ENCODE measurements around the gene MAGI2.
A peak's percentile ranks its signal among the peaks of the same experiment; 100 is the strongest.

Gene MAGI2

DNA sequence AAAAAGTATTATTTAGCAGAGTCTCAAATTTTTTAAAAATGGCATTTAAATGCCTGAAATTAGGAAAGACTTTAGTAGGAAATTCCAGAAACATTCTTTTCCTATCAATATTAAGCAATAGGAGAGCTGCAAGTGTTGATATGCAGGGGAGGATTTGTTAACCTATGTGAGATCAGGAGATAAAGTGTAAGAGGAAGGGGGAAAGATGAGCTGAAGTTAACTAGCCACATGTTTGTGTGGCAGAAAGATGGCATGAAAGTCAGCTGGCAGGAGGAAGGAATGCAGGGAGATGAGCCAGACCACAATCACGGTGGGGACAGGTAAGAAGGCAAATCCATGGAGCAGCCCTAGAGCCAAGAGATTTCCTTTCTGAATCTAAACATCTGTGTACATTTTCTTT lies 303.6 kb downstream of the MAGI2 start:
- peaks cover 31% of the 10 kb centered on the region for H3K4me1 ChIP-seq (ENCODE audit: control insufficient read depth, insufficient read depth, low read length)
- DNase-seq (ENCODE audit: low read depth) = peak; percentile 4
- H3K27me3 ChIP-seq (replicated peaks; ENCODE audit: control insufficient read depth, insufficient read depth, low read length) = no peaks in the 10 kb centered on the region
- no peaks in the 10 kb centered on the region for H3K36me3 ChIP-seq (ENCODE audit: control insufficient read depth, insufficient read depth, low read length, severe bottlenecking)
- H3K9me3 ChIP-seq (ENCODE audit: control insufficient read depth, low read length) = no peaks in the 10 kb centered on the region
- no peak overlapping the region for H3K9ac ChIP-seq (ENCODE audit: low read length)
- peak overlapping the region; percentile 56 for H3K4me3 ChIP-seq (ENCODE audit: low read length)

DNA sequence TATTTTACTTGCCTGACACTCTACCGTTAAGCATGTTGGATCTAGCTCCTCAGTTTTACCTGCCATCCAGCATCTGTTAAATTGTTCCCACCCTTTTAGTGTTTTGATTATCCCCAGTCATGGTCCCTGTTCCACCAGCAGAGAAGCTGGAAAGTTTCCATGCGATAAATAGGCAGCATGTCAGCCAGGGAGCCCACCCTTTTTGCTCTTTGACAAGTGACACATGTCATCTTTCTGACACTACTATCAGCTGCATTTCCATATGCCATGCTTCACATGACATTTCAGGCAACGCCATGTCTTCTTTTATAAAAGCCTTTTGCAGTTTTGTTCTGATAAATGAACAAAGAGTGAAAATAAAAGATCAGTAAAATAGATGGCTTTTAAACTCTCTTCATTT lies 310.8 kb downstream of the MAGI2 start:
- Histone ChIP-seq H3K4me3 (ENCODE audit: low read length) (no peak overlapping the region), H3K4me1 (ENCODE audit: control insufficient read depth, insufficient read depth, low read length) (peaks cover 11% of the 10 kb centered on the region), H3K27me3 (replicated peaks; ENCODE audit: control insufficient read depth, insufficient read depth, low read length) (no peaks in the 10 kb centered on the region), H3K36me3 (ENCODE audit: control insufficient read depth, insufficient read depth, low read length, severe bottlenecking) (no peaks in the 10 kb centered on the region), H3K9ac (ENCODE audit: low read length) (no peak overlapping the region), H3K9me3 (ENCODE audit: control insufficient read depth, low read length) (no peaks in the 10 kb centered on the region)
- no peak for DNase-seq (ENCODE audit: low read depth)

DNA sequence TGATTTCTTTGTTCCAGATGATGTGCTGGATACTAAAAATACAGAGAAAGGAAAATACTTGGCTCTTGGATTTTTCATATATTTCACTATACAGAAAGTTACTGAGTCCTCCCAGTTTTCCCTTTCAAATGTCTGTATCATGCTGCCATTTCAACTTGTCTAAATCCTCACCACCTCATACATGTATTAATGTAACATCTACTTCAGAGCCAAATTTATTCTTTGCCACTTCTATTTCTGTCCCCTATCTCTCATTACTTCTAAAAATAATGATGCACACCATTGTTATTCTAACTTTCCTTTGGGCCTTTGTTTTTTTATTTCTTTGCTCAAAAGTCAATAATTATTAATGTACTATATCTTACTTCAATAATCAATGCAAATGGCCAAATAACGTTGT lies 312.2 kb downstream of the MAGI2 start:
- Histone ChIP-seq H3K27me3 (replicated peaks; ENCODE audit: control insufficient read depth, insufficient read depth, low read length) (no peaks in the 10 kb centered on the region), H3K9ac (ENCODE audit: low read length) (no peak overlapping the region), H3K36me3 (ENCODE audit: control insufficient read depth, insufficient read depth, low read length, severe bottlenecking) (no peaks in the 10 kb centered on the region), H3K4me1 (ENCODE audit: control insufficient read depth, insufficient read depth, low read length) (peaks cover 11% of the 10 kb centered on the region), H3K4me3 (ENCODE audit: low read length) (no peak overlapping the region), H3K9me3 (ENCODE audit: control insufficient read depth, low read length) (no peaks in the 10 kb centered on the region)
- no peak for DNase-seq (ENCODE audit: low read depth)

DNA sequence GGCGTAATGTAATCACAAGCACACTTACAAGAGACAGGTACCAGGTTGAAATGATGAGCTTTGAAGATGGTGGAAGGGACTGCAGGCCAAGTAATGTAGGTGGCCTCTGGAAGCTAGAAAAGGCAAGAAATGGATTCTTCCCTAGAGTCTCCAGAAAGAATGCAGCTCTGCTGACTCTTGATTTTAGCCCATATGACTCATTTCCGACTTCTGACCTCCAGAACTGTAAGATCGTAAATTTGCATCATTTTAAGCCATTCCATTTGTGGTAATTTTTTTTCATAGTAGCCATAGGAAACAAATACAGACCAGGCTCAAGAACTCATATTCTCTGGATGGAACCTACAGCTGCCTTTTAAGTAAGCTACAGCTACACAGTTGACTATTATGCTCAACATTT lies 315.5 kb downstream of the MAGI2 start:
- Histone ChIP-seq H3K4me3 (ENCODE audit: low read length) (no peak overlapping the region), H3K4me1 (ENCODE audit: control insufficient read depth, insufficient read depth, low read length) (no peaks in the 10 kb centered on the region), H3K9me3 (ENCODE audit: control insufficient read depth, low read length) (no peaks in the 10 kb centered on the region), H3K36me3 (ENCODE audit: control insufficient read depth, insufficient read depth, low read length, severe bottlenecking) (no peaks in the 10 kb centered on the region), H3K9ac (ENCODE audit: low read length) (no peak overlapping the region), H3K27me3 (replicated peaks; ENCODE audit: control insufficient read depth, insufficient read depth, low read length) (no peaks in the 10 kb centered on the region)
- DNase-seq (ENCODE audit: low read depth) = no peak

DNA sequence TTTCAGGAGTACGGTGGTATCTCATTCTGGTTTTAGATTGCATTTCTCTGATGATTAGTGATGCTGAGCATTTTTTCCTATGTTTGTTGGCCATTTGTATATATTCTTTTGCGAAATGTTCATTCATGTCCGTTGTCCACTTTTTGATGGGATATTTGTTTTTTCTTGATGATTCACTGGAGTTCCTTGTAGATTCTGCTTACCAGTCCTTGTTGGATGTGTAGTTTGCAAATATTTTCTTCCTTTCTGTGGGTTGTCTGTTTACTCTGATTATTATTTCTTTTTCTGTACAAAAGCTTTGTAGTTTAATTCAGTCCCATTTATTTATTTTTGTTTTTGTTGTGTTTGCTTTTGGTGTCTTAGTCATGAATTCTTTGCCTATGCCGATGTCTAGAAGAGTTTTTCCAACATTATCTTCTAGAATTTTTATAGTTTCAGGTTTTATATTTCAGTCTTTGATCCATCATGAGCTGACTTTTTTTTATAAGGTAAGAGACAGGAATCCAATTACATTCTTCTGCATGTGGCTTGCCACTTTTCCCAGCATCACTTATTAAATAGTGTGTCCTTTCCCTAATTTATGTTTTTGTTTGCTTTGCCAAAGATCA lies 320.5 kb downstream of the MAGI2 start:
- H3K9me3 ChIP-seq (ENCODE audit: control insufficient read depth, low read length) = no peaks in the 10 kb centered on the region
- H3K27me3 ChIP-seq (replicated peaks; ENCODE audit: control insufficient read depth, insufficient read depth, low read length) = no peaks in the 10 kb centered on the region
- no peaks in the 10 kb centered on the region for H3K36me3 ChIP-seq (ENCODE audit: control insufficient read depth, insufficient read depth, low read length, severe bottlenecking)
- no peak overlapping the region for H3K9ac ChIP-seq (ENCODE audit: low read length)
- H3K4me1 ChIP-seq (ENCODE audit: control insufficient read depth, insufficient read depth, low read length) = no peaks in the 10 kb centered on the region
- H3K4me3 ChIP-seq (ENCODE audit: low read length) = no peak overlapping the region
- DNase-seq (ENCODE audit: low read depth) = no peak

DNA sequence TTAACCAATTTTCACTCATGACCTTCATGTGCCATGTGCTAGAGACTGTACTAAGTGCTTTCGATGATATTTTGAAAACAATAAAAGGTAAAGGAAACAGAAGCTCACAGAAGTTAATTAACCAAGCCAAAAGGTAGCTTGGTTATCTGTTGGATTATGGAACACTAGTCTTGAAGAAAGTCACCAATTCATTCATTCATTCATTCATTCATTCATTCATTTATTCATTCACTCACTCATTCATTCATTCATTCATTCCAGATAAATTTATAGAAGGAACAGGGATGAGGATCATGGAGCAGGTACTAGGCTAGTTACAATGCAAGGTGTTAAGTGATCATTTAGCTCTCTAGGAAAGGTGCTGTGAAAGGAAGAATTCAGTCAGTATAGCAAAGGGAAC lies 322.8 kb downstream of the MAGI2 start:
- DNase-seq (ENCODE audit: low read depth) = no peak

DNA sequence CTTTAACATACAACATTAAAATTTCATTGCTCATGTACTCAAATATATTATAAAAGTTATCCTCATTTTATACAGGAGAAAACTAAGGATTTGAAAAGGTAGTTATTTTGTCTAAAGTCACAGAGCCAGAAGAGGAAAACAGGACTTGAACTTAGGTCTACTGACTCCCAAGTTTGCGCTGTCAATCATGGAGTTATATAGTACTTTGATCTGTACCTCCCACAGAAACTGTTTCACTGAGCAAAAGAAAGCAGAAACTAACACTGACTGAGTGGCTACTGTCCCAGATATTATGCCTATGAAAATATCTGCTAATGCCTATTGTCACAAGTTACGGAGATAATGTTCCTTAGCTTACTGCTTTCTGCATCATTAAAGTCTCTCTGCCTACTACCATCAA lies 329.1 kb downstream of the MAGI2 start:
- Histone ChIP-seq H3K27me3 (replicated peaks; ENCODE audit: control insufficient read depth, insufficient read depth, low read length) (no peaks in the 10 kb centered on the region), H3K36me3 (ENCODE audit: control insufficient read depth, insufficient read depth, low read length, severe bottlenecking) (no peaks in the 10 kb centered on the region), H3K4me1 (ENCODE audit: control insufficient read depth, insufficient read depth, low read length) (peaks cover 2% of the 10 kb centered on the region)

More for the DNA sequence above, 322.8 kb downstream of the MAGI2 start:
- H3K36me3 ChIP-seq (ENCODE audit: control insufficient read depth, insufficient read depth, low read length, severe bottlenecking) = no peaks in the 10 kb centered on the region
- H3K27me3 ChIP-seq (replicated peaks; ENCODE audit: control insufficient read depth, insufficient read depth, low read length) = no peaks in the 10 kb centered on the region
- no peak overlapping the region for H3K4me3 ChIP-seq (ENCODE audit: low read length)
- no peaks in the 10 kb centered on the region for H3K9me3 ChIP-seq (ENCODE audit: control insufficient read depth, low read length)
- H3K9ac ChIP-seq (ENCODE audit: low read length) = no peak overlapping the region
- no peaks in the 10 kb centered on the region for H3K4me1 ChIP-seq (ENCODE audit: control insufficient read depth, insufficient read depth, low read length)

DNA sequence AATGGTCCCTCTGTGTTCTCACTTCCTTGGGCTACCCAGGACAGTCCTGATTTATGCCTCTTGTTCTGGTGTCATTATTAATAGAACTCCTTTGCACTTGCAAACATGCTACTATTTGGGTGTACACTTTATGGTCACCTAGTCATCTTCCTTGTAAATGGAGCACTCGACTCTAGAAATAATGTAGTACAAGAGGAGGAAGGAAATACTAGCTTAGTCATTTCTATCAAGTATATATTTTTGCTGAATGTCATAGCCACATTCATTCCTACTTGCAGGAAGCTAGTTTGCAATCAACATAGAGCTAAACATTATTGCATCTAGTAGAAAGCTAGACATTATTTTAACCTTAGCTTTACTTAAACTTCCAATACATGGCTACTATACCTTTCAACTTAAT lies 335.3 kb downstream of the MAGI2 start:
- no peak for DNase-seq (ENCODE audit: low read depth)
- peaks cover 12% of the 10 kb centered on the region for H3K4me1 ChIP-seq (ENCODE audit: control insufficient read depth, insufficient read depth, low read length)
- no peaks in the 10 kb centered on the region for H3K36me3 ChIP-seq (ENCODE audit: control insufficient read depth, insufficient read depth, low read length, severe bottlenecking)
- H3K4me3 ChIP-seq (ENCODE audit: low read length) = no peak overlapping the region
- H3K9ac ChIP-seq (ENCODE audit: low read length) = no peak overlapping the region
- H3K27me3 ChIP-seq (replicated peaks; ENCODE audit: control insufficient read depth, insufficient read depth, low read length) = no peaks in the 10 kb centered on the region
- no peaks in the 10 kb centered on the region for H3K9me3 ChIP-seq (ENCODE audit: control insufficient read depth, low read length)

More for the DNA sequence above, 329.1 kb downstream of the MAGI2 start:
- no peak overlapping the region for H3K9ac ChIP-seq (ENCODE audit: low read length)
- no peaks in the 10 kb centered on the region for H3K9me3 ChIP-seq (ENCODE audit: control insufficient read depth, low read length)
- H3K4me3 ChIP-seq (ENCODE audit: low read length) = no peak overlapping the region
- no peak for DNase-seq (ENCODE audit: low read depth)

DNA sequence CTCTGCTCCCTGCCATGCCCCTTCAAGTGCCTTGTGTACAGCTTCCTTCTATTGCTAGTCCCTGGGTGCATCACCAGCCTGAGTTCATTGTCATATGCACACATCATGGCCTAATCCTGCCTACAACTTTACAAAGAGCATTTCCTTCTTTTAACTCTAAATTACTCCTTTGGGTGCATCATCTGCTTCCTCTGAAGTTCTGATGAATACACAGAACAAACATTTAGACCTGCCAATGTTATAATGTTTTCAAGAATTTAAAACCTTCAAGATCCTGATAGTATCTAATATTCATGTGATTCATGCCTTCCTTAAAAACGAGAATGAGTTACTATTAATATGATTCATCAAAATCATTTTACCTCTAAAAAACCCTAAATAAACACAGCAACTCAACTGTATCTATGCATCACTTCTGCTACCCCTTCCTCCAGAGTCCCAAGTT lies 357.1 kb downstream of the MAGI2 start:
- Histone ChIP-seq H3K4me1 (ENCODE audit: control insufficient read depth, insufficient read depth, low read length) (peaks cover 5% of the 10 kb centered on the region), H3K9ac (ENCODE audit: low read length) (no peak overlapping the region), H3K9me3 (ENCODE audit: control insufficient read depth, low read length) (no peaks in the 10 kb centered on the region), H3K27me3 (replicated peaks; ENCODE audit: control insufficient read depth, insufficient read depth, low read length) (no peaks in the 10 kb centered on the region), H3K4me3 (ENCODE audit: low read length) (no peak overlapping the region), H3K36me3 (ENCODE audit: control insufficient read depth, insufficient read depth, low read length, severe bottlenecking) (no peaks in the 10 kb centered on the region)
- peak; percentile 10 for DNase-seq (ENCODE audit: low read depth)

DNA sequence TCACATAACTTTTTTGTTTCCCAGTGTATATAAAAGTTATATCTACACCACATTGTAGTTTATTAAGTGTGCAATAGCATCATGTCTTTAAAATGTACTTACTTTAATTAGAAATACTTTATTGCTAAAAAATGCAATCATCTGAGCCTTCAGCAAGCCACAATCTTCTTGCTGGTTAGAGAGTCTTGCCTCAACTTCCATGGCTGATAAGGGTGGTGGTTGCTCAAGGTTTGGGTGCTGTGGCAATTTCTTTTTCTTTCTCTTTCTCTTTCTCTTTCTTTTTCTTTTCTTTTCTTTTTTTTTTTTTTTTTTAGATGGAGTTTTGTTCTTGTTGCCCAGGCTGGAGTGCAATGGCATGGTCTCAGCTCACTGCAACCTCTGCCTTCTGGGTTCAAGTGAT lies 360.0 kb downstream of the MAGI2 start:
- Histone ChIP-seq H3K9ac (ENCODE audit: low read length) (no peak overlapping the region), H3K9me3 (ENCODE audit: control insufficient read depth, low read length) (no peaks in the 10 kb centered on the region), H3K4me1 (ENCODE audit: control insufficient read depth, insufficient read depth, low read length) (peaks cover 5% of the 10 kb centered on the region)

DNA sequence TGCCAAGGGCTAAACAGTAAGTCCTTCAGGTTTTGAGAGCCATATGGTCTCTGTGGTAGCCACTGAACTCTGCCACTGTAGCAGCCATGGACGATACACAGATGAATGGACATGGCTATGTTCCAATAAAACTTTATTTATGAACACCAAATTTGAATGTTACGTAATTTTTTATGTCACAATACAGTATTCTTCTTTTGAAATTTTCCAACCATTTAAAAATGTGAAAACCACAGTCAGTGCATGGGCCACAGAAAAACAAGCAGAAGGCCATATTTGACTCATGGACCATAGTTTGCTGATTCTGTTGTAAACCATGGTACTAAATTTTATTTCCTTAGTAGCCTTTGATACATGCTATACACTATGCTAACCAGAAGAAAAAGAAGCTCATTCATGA lies 361.8 kb downstream of the MAGI2 start:
- Histone ChIP-seq H3K4me1 (ENCODE audit: control insufficient read depth, insufficient read depth, low read length) (peaks cover 5% of the 10 kb centered on the region), H3K9me3 (ENCODE audit: control insufficient read depth, low read length) (no peaks in the 10 kb centered on the region), H3K27me3 (replicated peaks; ENCODE audit: control insufficient read depth, insufficient read depth, low read length) (no peaks in the 10 kb centered on the region), H3K36me3 (ENCODE audit: control insufficient read depth, insufficient read depth, low read length, severe bottlenecking) (no peaks in the 10 kb centered on the region), H3K9ac (ENCODE audit: low read length) (no peak overlapping the region), H3K4me3 (ENCODE audit: low read length) (no peak overlapping the region)
- peak; percentile 19 for DNase-seq (ENCODE audit: low read depth)

More for the DNA sequence above, 360.0 kb downstream of the MAGI2 start:
- Histone ChIP-seq H3K27me3 (replicated peaks; ENCODE audit: control insufficient read depth, insufficient read depth, low read length) (no peaks in the 10 kb centered on the region), H3K36me3 (ENCODE audit: control insufficient read depth, insufficient read depth, low read length, severe bottlenecking) (no peaks in the 10 kb centered on the region), H3K4me3 (ENCODE audit: low read length) (no peak overlapping the region)
- no peak for DNase-seq (ENCODE audit: low read depth)

DNA sequence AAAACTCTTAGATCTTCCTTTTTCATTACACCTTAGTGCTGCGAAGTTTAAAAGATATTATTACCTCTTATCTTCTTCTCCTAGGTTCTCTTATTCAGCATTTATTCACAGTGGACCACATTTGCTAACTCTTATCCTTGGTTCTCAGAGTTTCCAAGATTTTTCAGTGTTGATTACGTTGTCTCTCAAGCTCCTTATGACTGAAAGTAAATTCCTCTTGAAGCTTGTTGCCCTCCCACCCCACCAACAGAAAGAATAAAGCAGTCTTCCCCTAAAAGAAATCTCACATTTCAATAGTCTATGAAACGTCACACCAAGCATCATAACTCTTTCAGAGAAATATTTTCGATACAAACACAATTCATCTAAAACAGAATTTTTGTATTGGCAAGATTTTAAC lies 362.5 kb downstream of the MAGI2 start:
- Histone ChIP-seq H3K36me3 (ENCODE audit: control insufficient read depth, insufficient read depth, low read length, severe bottlenecking) (no peaks in the 10 kb centered on the region), H3K27me3 (replicated peaks; ENCODE audit: control insufficient read depth, insufficient read depth, low read length) (no peaks in the 10 kb centered on the region), H3K9ac (ENCODE audit: low read length) (no peak overlapping the region), H3K4me3 (ENCODE audit: low read length) (no peak overlapping the region), H3K9me3 (ENCODE audit: control insufficient read depth, low read length) (no peaks in the 10 kb centered on the region), H3K4me1 (ENCODE audit: control insufficient read depth, insufficient read depth, low read length) (peaks cover 5% of the 10 kb centered on the region)
- no peak for DNase-seq (ENCODE audit: low read depth)

Data from adipocyte (in vitro differentiated cells).